HG03521 (cell line): ENCODE results near the gene FYN.
"Not testable (repeated sequence)": the region's sequence is repeated elsewhere in the genome, so short reads cannot be mapped to it uniquely, and the experiment has no call there.

Source experiments
- ATAC-seq: cut with Tn5 transposase; IDR thresholded peaks from one replicate; pipeline ENCODE4 v1.9.1; 2021; ENCODE audit warnings: mild to moderate bottlenecking, moderate library complexity; ENCODE audit not compliant: unreplicated experiment

FYN gene

GRCh38 chr6:111792914-111793700, 80.1 kb downstream of the FYN start:
- ATAC-seq: no peak

GRCh38 chr6:111792241-111792640, 81.0 kb downstream of the FYN start:
- ATAC-seq: no peak

- no peak for ATAC-seq
These were observed 81.8 kb downstream of the FYN start for GRCh38 chr6:111791415-111791814.

GRCh38 chr6:111789598-111789997, 83.7 kb downstream of the FYN start:
- no peak for ATAC-seq

- ATAC-seq: no peak
These were observed 84.6 kb downstream of the FYN start for GRCh38 chr6:111788379-111789276.

GRCh38 chr6:111786151-111786550, 87.1 kb downstream of the FYN start:
- ATAC-seq: not testable (repeated sequence)

GRCh38 chr6:111784433-111784832, 88.8 kb downstream of the FYN start:
- no peak for ATAC-seq

- no peak for ATAC-seq
These were observed 90.3 kb downstream of the FYN start for GRCh38 chr6:111782887-111783466.

GRCh38 chr6:111782192-111782809, 91.0 kb downstream of the FYN start:
- no peak for ATAC-seq

- ATAC-seq: no peak
These were observed 92.1 kb downstream of the FYN start for GRCh38 chr6:111781041-111781708.

- ATAC-seq: no peak
These were observed 92.9 kb downstream of the FYN start for GRCh38 chr6:111780393-111780792.

- no peak for ATAC-seq
These were observed 93.6 kb downstream of the FYN start for GRCh38 chr6:111779660-111780059.

- ATAC-seq: no peak
These were observed 94.2 kb downstream of the FYN start for GRCh38 chr6:111779031-111779430.

- peak; percentile 76 for ATAC-seq
These were observed 95.9 kb downstream of the FYN start for GRCh38 chr6:111777357-111777756.

- ATAC-seq: no peak
These were observed 96.7 kb downstream of the FYN start for GRCh38 chr6:111776236-111777221.

- no peak for ATAC-seq
These were observed 97.9 kb downstream of the FYN start for GRCh38 chr6:111775145-111775922.

GRCh38 chr6:111774346-111774703, 98.9 kb downstream of the FYN start:
- no peak for ATAC-seq

- ATAC-seq: no peak
These were observed 99.5 kb downstream of the FYN start for GRCh38 chr6:111773501-111774345.
